DOHH2 (cell line): Measurements from ENCODE around the gene ANKDD1A.

Source experiments
- CTCF ChIP-seq: fragments of 200-600 bp; sonication (generic); IDR thresholded peaks from one replicate; pipeline ENCODE4 v1.5.1; 2014; ENCODE audit warnings: antibody characterized with exemption, mild to moderate bottlenecking, low read depth, low read length; ENCODE audit not compliant: poor library complexity, severe bottlenecking
- EZH2phosphoT487 ChIP-seq: fragments of 200-600 bp; sonication (generic); IDR thresholded peaks from 2 replicates; pipeline ENCODE4 v1.6.1; 2017; ENCODE audit warnings: borderline replicate concordance, mild to moderate bottlenecking, antibody characterized with exemption, low read length, moderate library complexity, mixed read lengths

DNA sequence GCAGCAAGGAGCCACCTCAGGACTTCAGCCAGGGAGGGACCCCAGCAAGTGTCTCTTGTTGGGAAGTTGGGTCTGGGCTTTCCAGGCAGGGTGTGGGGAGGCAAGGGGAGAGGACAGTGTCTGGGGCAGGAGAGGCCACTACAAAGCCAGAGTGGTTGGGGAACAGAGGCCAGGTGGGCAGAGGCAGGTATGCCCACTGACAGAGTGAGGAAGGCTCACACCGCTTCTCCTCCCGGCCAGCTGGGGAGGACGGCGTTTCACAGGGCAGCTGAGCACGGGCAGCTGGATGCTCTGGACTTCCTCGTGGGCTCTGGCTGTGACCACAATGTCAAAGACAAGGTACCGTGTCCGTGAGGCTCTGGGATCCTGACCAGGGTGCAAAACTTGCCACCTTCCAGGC lies 15.0 kb downstream of the ANKDD1A start:
- TF ChIP-seq CTCF (no peak), EZH2phosphoT487 (no peak)
